Suprapubic skin (tissue), 4 donors: Measurements from ENCODE around the gene SYNDIG1. TPM values are rescaled to one million over a fixed set of nuclear protein-coding genes. Genes with fewer than 3 reads are reported as not detected.

Source experiments
- DNase-seq, 2 donors: peaks; one replicate each; pipeline ENCODE4 v3.0.0-alpha.2; 2019; ENCODE audit warnings: low spot score in 2 of 2
- H3K27ac ChIP-seq: fragments of 200-600 bp; sonication (generic); one replicate; pipeline ENCODE4 v1.5.1; 2019
- H3K27me3 ChIP-seq: fragments of 200-600 bp; sonication (generic); one replicate; pipeline ENCODE4 v1.5.1; 2019
- H3K36me3 ChIP-seq: fragments of 200-600 bp; sonication (generic); one replicate; pipeline ENCODE4 v1.5.1; 2019
- H3K4me1 ChIP-seq: fragments of 200-600 bp; sonication (generic); one replicate; pipeline ENCODE4 v1.5.1; 2019
- H3K4me3 ChIP-seq: fragments of 200-600 bp; sonication (generic); one replicate; pipeline ENCODE4 v1.5.1; 2019; ENCODE audit warnings: mild to moderate bottlenecking
- H3K9me3 ChIP-seq: fragments of 200-600 bp; sonication (generic); one replicate; pipeline ENCODE4 v1.5.1; 2019
- CTCF ChIP-seq, 2 donors: fragments of 200-600 bp in 1 of 2; fragments of 450-650 bp in 1 of 2; sonication (generic) in 1 of 2; IDR thresholded peaks; one replicate each; pipeline ENCODE4 v1.5.1; 2016 to 2019; ENCODE audit warnings: antibody characterized with exemption in 2 of 2, mild to moderate bottlenecking in 1 of 2, moderate library complexity in 1 of 2
- EP300 ChIP-seq: sonication (generic); formaldehyde crosslinking; IDR thresholded peaks from one replicate; pipeline ENCODE4 v1.6.1; 2017; ENCODE audit warnings: antibody characterized with exemption
- POLR2A ChIP-seq, 2 donors: fragments of 450-650 bp; IDR thresholded peaks; one replicate each; pipeline ENCODE4 v1.6.1; 2017; ENCODE audit warnings: antibody characterized with exemption in 2 of 2, mild to moderate bottlenecking in 2 of 2, moderate library complexity in 2 of 2
- POLR2AphosphoS5 ChIP-seq, 3 donors: sonication (generic); formaldehyde crosslinking; IDR thresholded peaks; one replicate each; pipeline ENCODE4 v1.6.1; 2017; ENCODE audit warnings: antibody characterized with exemption in 3 of 3
- WGBS: methylation state at CpG from one replicate; pipeline ENCODE4 v1.1.5; 2018; 5-methylcytosine and 5-hydroxymethylcytosine counted together
- total RNA-seq, 4 donors: library from RNA; depleted of rRNA; stranded (reverse); fragments of >200 nt; gene quantifications; one replicate each; pipeline ENCODE4 v1.1.0, GENCODE V29; 2016

The SYNDIG1 gene
- total RNA-seq, 4 donors from 2014 or later: not detected

- TF ChIP-seq CTCF (IDR thresholded peaks at IDR 0.05) (no peak), POLR2A (IDR thresholded peaks at IDR 0.05) (no peak), EP300 (no peak), POLR2AphosphoS5 (IDR thresholded peaks at IDR 0.05) (no peak)
- H3K4me3 ChIP-seq: no peak overlapping the region
- no peak overlapping the region for H3K27ac ChIP-seq
- H3K4me1 ChIP-seq: no peaks in the 10 kb centered on the region
- DNase-seq: no peak
- H3K9me3 ChIP-seq: no peaks in the 10 kb centered on the region
- peaks cover 3% of the 10 kb centered on the region for H3K27me3 ChIP-seq
- 83% methylated on average over 19 of the region's 19 CpGs for WGBS
- no peaks in the 10 kb centered on the region for H3K36me3 ChIP-seq
Observed at GRCh38 chr20:24578567-24579415, 109.4 kb downstream of the SYNDIG1 start.

- H3K27ac ChIP-seq: no peak overlapping the region
- H3K4me1 ChIP-seq: no peaks in the 10 kb centered on the region
- peaks cover 3% of the 10 kb centered on the region for H3K27me3 ChIP-seq
- no peaks in the 10 kb centered on the region for H3K9me3 ChIP-seq
- DNase-seq: no peak
- H3K36me3 ChIP-seq: no peaks in the 10 kb centered on the region
- TF ChIP-seq EP300 (no peak), POLR2A (IDR thresholded peaks at IDR 0.05) (no peak), POLR2AphosphoS5 (IDR thresholded peaks at IDR 0.05) (no peak), CTCF (IDR thresholded peaks at IDR 0.05) (no peak)
- 84% methylated on average over 8 of the region's 10 CpGs for WGBS
- H3K4me3 ChIP-seq: no peak overlapping the region
Observed at GRCh38 chr20:24579475-24579874, 110.0 kb downstream of the SYNDIG1 start.

- Histone ChIP-seq H3K27me3 (peaks cover 3% of the 10 kb centered on the region), H3K27ac (no peak overlapping the region), H3K36me3 (no peaks in the 10 kb centered on the region), H3K9me3 (no peaks in the 10 kb centered on the region), H3K4me1 (no peaks in the 10 kb centered on the region), H3K4me3 (no peak overlapping the region)
- no peak for DNase-seq
- 78% methylated on average over 8 of the region's 8 CpGs for WGBS
- TF ChIP-seq CTCF (IDR thresholded peaks at IDR 0.05) (no peak), POLR2AphosphoS5 (IDR thresholded peaks at IDR 0.05) (no peak), POLR2A (IDR thresholded peaks at IDR 0.05) (no peak), EP300 (no peak)
Observed at GRCh38 chr20:24580006-24580405, 110.6 kb downstream of the SYNDIG1 start.

GRCh38 chr20:24580855-24581254 lies 111.4 kb downstream of the SYNDIG1 start:
- WGBS: 88% methylated on average over 10 of the region's 10 CpGs
- Histone ChIP-seq H3K27me3 (peaks cover 3% of the 10 kb centered on the region), H3K36me3 (no peaks in the 10 kb centered on the region), H3K9me3 (no peaks in the 10 kb centered on the region), H3K4me1 (no peaks in the 10 kb centered on the region), H3K4me3 (no peak overlapping the region), H3K27ac (no peak overlapping the region)
- DNase-seq: no peak
- TF ChIP-seq EP300 (no peak), POLR2A (IDR thresholded peaks at IDR 0.05) (no peak), CTCF (IDR thresholded peaks at IDR 0.05) (no peak), POLR2AphosphoS5 (IDR thresholded peaks at IDR 0.05) (no peak)

- TF ChIP-seq CTCF (IDR thresholded peaks at IDR 0.05) (no peak), EP300 (no peak), POLR2AphosphoS5 (IDR thresholded peaks at IDR 0.05) (no peak), POLR2A (IDR thresholded peaks at IDR 0.05) (no peak)
- Histone ChIP-seq H3K27me3 (peaks cover 3% of the 10 kb centered on the region), H3K4me3 (no peak overlapping the region), H3K27ac (no peak overlapping the region), H3K4me1 (no peaks in the 10 kb centered on the region), H3K36me3 (no peaks in the 10 kb centered on the region), H3K9me3 (no peaks in the 10 kb centered on the region)
- no peak for DNase-seq
- 88% methylated on average over 13 of the region's 13 CpGs for WGBS
Observed at GRCh38 chr20:24581443-24582170, 112.2 kb downstream of the SYNDIG1 start.
